Chondrocyte (in vitro differentiated cells): ENCODE measurements around the gene IQSEC3. TPM values are rescaled to one million over a fixed set of nuclear protein-coding genes. Genes with fewer than 3 reads are reported as not detected.

ENCODE experiments used
- DNase-seq: peaks from one replicate; pipeline ENCODE4 v3.0.0; 2021; ENCODE audit warnings: mixed read lengths, low spot score
- H3K27ac Mint-ChIP-seq: one replicate; pipeline ENCODE4 v1.8.0; 2021; ENCODE audit warnings: mild to moderate bottlenecking, moderate library complexity, mixed read lengths; ENCODE audit not compliant: unreplicated experiment
- H3K27me3 Mint-ChIP-seq: 2 replicates; pipeline ENCODE4 v1.8.0; 2021; ENCODE audit warnings: low read depth, mixed read lengths
- H3K36me3 Mint-ChIP-seq: 2 replicates; pipeline ENCODE4 v1.8.0; 2021; ENCODE audit warnings: low read depth, mixed read lengths
- H3K4me1 Mint-ChIP-seq: 2 replicates; pipeline ENCODE4 v1.8.0; 2021; ENCODE audit warnings: low read depth, mild to moderate bottlenecking, mixed read lengths
- H3K4me3 Mint-ChIP-seq: one replicate; pipeline ENCODE4 v1.8.0; 2021; ENCODE audit warnings: mild to moderate bottlenecking, moderate library complexity, mixed read lengths; ENCODE audit not compliant: unreplicated experiment
- H3K9me3 Mint-ChIP-seq: 2 replicates; pipeline ENCODE4 v1.8.0; 2021; ENCODE audit warnings: low read depth, mixed read lengths
- total RNA-seq: library from RNA; stranded (reverse); gene quantifications from 3 replicates; pipeline ENCODE4 v1.2.1, GENCODE V29; 2021
- TF ChIP-seq, protein P1 (sequence below): fragments of 200-600 bp; sonication (generic); IDR thresholded peaks from 2 replicates; pipeline ENCODE4 v1.5.0; 2021; ENCODE audit warnings: antibody characterized with exemption, mild to moderate bottlenecking, moderate library complexity

IQSEC3 gene
- total RNA-seq, 1 donor from 2014 or later: not detected

DNA sequence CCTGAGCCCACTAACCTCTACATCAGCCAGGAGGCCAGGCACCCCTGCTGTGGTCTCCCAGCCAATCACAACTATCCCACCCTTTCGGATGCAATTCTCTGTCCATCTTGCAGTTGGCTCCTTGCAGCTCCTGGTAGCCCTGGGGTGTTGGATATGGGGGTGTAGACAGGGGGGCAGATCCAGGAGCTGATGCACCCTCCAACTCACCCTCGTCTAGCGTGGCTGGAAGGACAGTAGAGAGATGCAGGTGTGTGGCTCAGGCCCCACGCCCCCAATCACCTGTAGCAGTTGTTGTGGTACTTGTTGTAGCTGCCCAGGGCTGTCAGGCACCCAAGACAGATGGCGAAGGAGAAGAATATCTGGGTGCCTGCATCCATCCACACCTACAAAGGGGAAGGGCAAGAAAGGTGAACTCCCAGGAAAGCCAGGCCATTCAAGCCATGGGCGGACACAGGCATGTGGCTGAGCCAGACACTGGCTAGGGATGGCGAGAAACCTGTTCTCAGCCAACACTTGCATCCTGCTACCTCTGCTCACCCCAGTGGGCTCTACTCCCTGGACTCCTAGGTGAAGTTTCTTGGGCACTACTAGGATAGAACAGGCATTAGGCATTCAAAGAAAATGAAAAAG is 160.8 kb downstream of the IQSEC3 start:
- Mint-ChIP-seq H3K4me1 (peaks cover 4% of the 10 kb centered on the region), H3K27me3 (peaks cover 49% of the 10 kb centered on the region), H3K9me3 (no peaks in the 10 kb centered on the region), H3K27ac (no peak overlapping the region), H3K36me3 (no peaks in the 10 kb centered on the region), H3K4me3 (no peak overlapping the region)
- no peak for DNase-seq
- TF ChIP-seq, protein P1, sequence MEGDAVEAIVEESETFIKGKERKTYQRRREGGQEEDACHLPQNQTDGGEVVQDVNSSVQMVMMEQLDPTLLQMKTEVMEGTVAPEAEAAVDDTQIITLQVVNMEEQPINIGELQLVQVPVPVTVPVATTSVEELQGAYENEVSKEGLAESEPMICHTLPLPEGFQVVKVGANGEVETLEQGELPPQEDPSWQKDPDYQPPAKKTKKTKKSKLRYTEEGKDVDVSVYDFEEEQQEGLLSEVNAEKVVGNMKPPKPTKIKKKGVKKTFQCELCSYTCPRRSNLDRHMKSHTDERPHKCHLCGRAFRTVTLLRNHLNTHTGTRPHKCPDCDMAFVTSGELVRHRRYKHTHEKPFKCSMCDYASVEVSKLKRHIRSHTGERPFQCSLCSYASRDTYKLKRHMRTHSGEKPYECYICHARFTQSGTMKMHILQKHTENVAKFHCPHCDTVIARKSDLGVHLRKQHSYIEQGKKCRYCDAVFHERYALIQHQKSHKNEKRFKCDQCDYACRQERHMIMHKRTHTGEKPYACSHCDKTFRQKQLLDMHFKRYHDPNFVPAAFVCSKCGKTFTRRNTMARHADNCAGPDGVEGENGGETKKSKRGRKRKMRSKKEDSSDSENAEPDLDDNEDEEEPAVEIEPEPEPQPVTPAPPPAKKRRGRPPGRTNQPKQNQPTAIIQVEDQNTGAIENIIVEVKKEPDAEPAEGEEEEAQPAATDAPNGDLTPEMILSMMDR: no peak

Other genes starting within 250 kb of the IQSEC3 start
- 0.42 TPM in 1 of 3 replicates, not detected in the others for gene SLC6A12, start 147.4 kb downstream of the IQSEC3 start, total RNA-seq
- 0.37 to 0.59 TPM in 2 of 3 replicates, not detected in the other for gene SLC6A13, start 196.1 kb downstream of the IQSEC3 start, total RNA-seq